GM10266 (cell line): ENCODE data around the gene RPL7A.

Source experiments
- DNase-seq: peaks from one replicate; pipeline ENCODE4 v3.0.0; 2012; ENCODE audit errors: extremely low spot score
- CTCF ChIP-seq: IDR thresholded peaks from 2 replicates; pipeline ENCODE4 v1.5.1; 2012; ENCODE audit warnings: mild to moderate bottlenecking, low read depth; ENCODE audit not compliant: control insufficient read depth, insufficient read depth; ENCODE audit errors: missing control alignments

RPL7A gene

GRCh38 chr9:133345596-133345995 is 2.4 kb upstream of the RPL7A start:
- DNase-seq, result no peak
- TF ChIP-seq CTCF, result no peak

GRCh38 chr9:133346021-133346785 is 1.8 kb upstream of the RPL7A start:
- no peak for DNase-seq
- no peak for TF ChIP-seq CTCF

GRCh38 chr9:133347515-133347984 is 468 bp upstream of the RPL7A start:
- no peak for TF ChIP-seq CTCF
- peak; percentile 73 for DNase-seq

- no peak for TF ChIP-seq CTCF
- DNase-seq, result no peak
Measured at GRCh38 chr9:133348718-133349573, 928 bp downstream of the RPL7A start.

GRCh38 chr9:133349965-133350616 is 2.1 kb downstream of the RPL7A start:
- TF ChIP-seq CTCF, result no peak
- DNase-seq, result no peak

GRCh38 chr9:133351526-133351907 is 3.5 kb downstream of the RPL7A start:
- no peak for TF ChIP-seq CTCF
- DNase-seq, result no peak
